H1 (cell line): ENCODE measurements around the gene FREM1. TPM values are rescaled to one million over a fixed set of nuclear protein-coding genes. Genes with fewer than 3 reads are reported as not detected.

Experiments used
- CTCF ChIA-PET: fragments of 300-600 bp; sonication (Branson Sonifier 250); formaldehyde crosslinking; loops from one replicate; lab custom pipeline; 2021; ENCODE audit not compliant: partially characterized antibody; lab: Charles Lee
- POLR2A ChIA-PET: fragments of 300-600 bp; sonication (Branson Sonifier 250); formaldehyde crosslinking; loops from one replicate; lab custom pipeline; 2021; ENCODE audit warnings: inconsistent platforms; ENCODE audit not compliant: partially characterized antibody; lab: Charles Lee
- DNase-seq, 2 experiments: peaks; one replicate each; pipeline versions ENCODE4 v3.0.0 to v3.0.0-alpha.2; 2010 to 2022; ENCODE audit warnings: low spot score in 2 of 2, low read depth in 1 of 2, mixed read lengths in 1 of 2
- FAIRE-seq: peaks from 2 replicates; lab custom pipeline; 2011; peaks lifted over from hg19 to GRCh38; lab: Jason Lieb, UNC
- H2AFZ ChIP-seq: 2 replicates; pipeline ENCODE4 v1.8.1; 2012; ENCODE audit warnings: low read length, inconsistent platforms
- H2AK5ac ChIP-seq: 2 replicates; pipeline ENCODE4 v1.6.1; 2013; ENCODE audit warnings: low read depth, low read length
- H2BK120ac ChIP-seq: replicated peaks from 2 replicates; pipeline ENCODE3; 2013; ENCODE audit warnings: low read depth, low read length, inconsistent platforms
- H2BK12ac ChIP-seq: 2 replicates; pipeline ENCODE4 v1.6.1; 2013; ENCODE audit warnings: low read depth, low read length
- H2BK15ac ChIP-seq: 2 replicates; pipeline ENCODE4 v1.6.1; 2013; ENCODE audit warnings: low read length
- H2BK20ac ChIP-seq: 2 replicates; pipeline ENCODE4 v1.6.1; 2013; ENCODE audit warnings: low read length
- H2BK5ac ChIP-seq: 2 replicates; pipeline ENCODE4 v1.6.1; 2013; ENCODE audit warnings: low read depth, low read length
- H3K14ac ChIP-seq: 2 replicates; pipeline ENCODE4 v1.6.1; 2013; ENCODE audit warnings: inconsistent platforms; ENCODE audit not compliant: insufficient read length
- H3K18ac ChIP-seq: 2 replicates; pipeline ENCODE4 v1.6.1; 2013; ENCODE audit warnings: low read length; ENCODE audit errors: extremely low read depth
- H3K23ac ChIP-seq: 2 replicates; pipeline ENCODE4 v1.6.1; 2013; ENCODE audit warnings: inconsistent platforms; ENCODE audit not compliant: insufficient read length
- H3K23me2 ChIP-seq: 2 replicates; pipeline ENCODE4 v1.6.1; 2013; ENCODE audit warnings: low read depth, low read length
- H3K27ac ChIP-seq: 2 replicates; pipeline ENCODE4 v1.6.1; 2011; ENCODE audit warnings: low read depth, low read length, inconsistent platforms
- H3K27me3 ChIP-seq, 4 experiments: replicated peaks in 1 of 4; 1 replicate in 1 of 4; 2 replicates in 3 of 4; pipeline versions ENCODE4 v1.6.1 to v1.8.1; 2011 to 2013; ENCODE audit warnings: low read length in 3 of 4, mild to moderate bottlenecking in 3 of 4, inconsistent platforms in 2 of 4, mixed read lengths in 2 of 4, moderate library complexity in 1 of 4; ENCODE audit not compliant: control insufficient read depth in 3 of 4, insufficient read depth in 3 of 4; ENCODE audit errors: extremely low read depth in 1 of 4
- H3K36me3 ChIP-seq, 4 experiments: 2 replicates each; pipeline versions ENCODE4 v1.6.1 to v1.8.1; 2011 to 2013; ENCODE audit warnings: mild to moderate bottlenecking in 4 of 4, low read length in 3 of 4, moderate library complexity in 2 of 4, control low read depth in 1 of 4, inconsistent platforms in 1 of 4; ENCODE audit not compliant: insufficient read depth in 4 of 4, control insufficient read depth in 2 of 4
- H3K4ac ChIP-seq: replicated peaks from 2 replicates; pipeline ENCODE3; 2013; ENCODE audit warnings: low read length, low read depth, mixed read lengths, inconsistent platforms; ENCODE audit not compliant: insufficient read length
- H3K4me1 ChIP-seq, 4 experiments: replicated peaks in 1 of 4; 1 replicate in 1 of 4; 2 replicates in 3 of 4; pipeline versions ENCODE4 v1.6.1 to v1.8.1; 2011 to 2013; ENCODE audit warnings: low read length in 3 of 4, inconsistent platforms in 2 of 4, mixed read lengths in 1 of 4; ENCODE audit not compliant: insufficient read depth in 4 of 4, control insufficient read depth in 3 of 4
- H3K4me2 ChIP-seq, 2 experiments: 2 replicates each; pipeline versions ENCODE4 v1.6.1 to v1.8.1; 2011 to 2013; ENCODE audit warnings: low read depth in 2 of 2, low read length in 2 of 2, control low read depth in 1 of 2, inconsistent platforms in 1 of 2, mild to moderate bottlenecking in 1 of 2; ENCODE audit not compliant: insufficient read depth in 1 of 2
- H3K4me3 ChIP-seq, 4 experiments: fragments of 200-600, 300-600 bp in 1 of 4; sonication (generic), shearing (Covaris generic), sonication (Bioruptor Twin) in 1 of 4; 2 replicates each; pipeline versions ENCODE4 v1.5.1 to v1.8.1; 2011 to 2016; ENCODE audit warnings: low read length in 4 of 4, low read depth in 3 of 4, control low read depth in 2 of 4, inconsistent platforms in 2 of 4, mild to moderate bottlenecking in 2 of 4, mixed read lengths in 1 of 4, moderate library complexity in 1 of 4; ENCODE audit not compliant: insufficient read depth in 2 of 4; ENCODE audit errors: extremely low read depth in 1 of 4
- H3K56ac ChIP-seq: replicated peaks from 2 replicates; pipeline ENCODE3; 2013; ENCODE audit warnings: low read depth, mild to moderate bottlenecking, mixed read lengths, low read length, inconsistent platforms; ENCODE audit not compliant: insufficient read length
- H3K79me1 ChIP-seq: 2 replicates; pipeline ENCODE4 v1.6.1; 2013; ENCODE audit warnings: low read depth, low read length, control low read depth
- H3K79me2 ChIP-seq, 2 experiments: 2 replicates each; pipeline versions ENCODE4 v1.6.1 to v1.8.1; 2012 to 2013; ENCODE audit warnings: low read length in 2 of 2, mild to moderate bottlenecking in 2 of 2, inconsistent platforms in 1 of 2; ENCODE audit not compliant: insufficient read depth in 2 of 2, control insufficient read depth in 1 of 2
- H3K9ac ChIP-seq, 4 experiments: replicated peaks in 1 of 4; 1 replicate in 1 of 4; 2 replicates in 3 of 4; pipeline versions ENCODE4 v1.6.1 to v1.8.1; 2011 to 2013; ENCODE audit warnings: low read depth in 3 of 4, low read length in 3 of 4, control low read depth in 2 of 4, mild to moderate bottlenecking in 2 of 4, moderate library complexity in 2 of 4, inconsistent platforms in 1 of 4; ENCODE audit errors: extremely low read depth in 1 of 4
- H3K9me3 ChIP-seq, 2 experiments: 2 replicates each; pipeline versions ENCODE4 v1.6.1 to v1.8.1; 2012 to 2013; ENCODE audit warnings: mild to moderate bottlenecking in 2 of 2, moderate library complexity in 2 of 2, control low read depth in 1 of 2, inconsistent platforms in 1 of 2, low read depth in 1 of 2, low read length in 1 of 2, mixed read lengths in 1 of 2; ENCODE audit not compliant: insufficient read depth in 2 of 2
- H4K20me1 ChIP-seq, 2 experiments: replicated peaks in 1 of 2; 2 replicates each; pipeline versions ENCODE3 to v1.8.1; 2011 to 2013; ENCODE audit warnings: inconsistent platforms in 2 of 2, low read length in 2 of 2, mild to moderate bottlenecking in 1 of 2; ENCODE audit not compliant: insufficient read depth in 2 of 2, control insufficient read depth in 1 of 2
- H4K5ac ChIP-seq: 2 replicates; pipeline ENCODE4 v1.6.1; 2013; ENCODE audit warnings: low read length, low read depth, mixed read lengths, inconsistent platforms; ENCODE audit not compliant: insufficient read length
- H4K8ac ChIP-seq: 2 replicates; pipeline ENCODE4 v1.8.0; 2013; ENCODE audit warnings: mild to moderate bottlenecking, moderate library complexity, low read length, inconsistent platforms; ENCODE audit not compliant: insufficient read depth; ENCODE audit errors: extremely low read depth
- H4K91ac ChIP-seq: replicated peaks from 2 replicates; pipeline ENCODE3; 2013; ENCODE audit warnings: low read length, mixed read lengths, inconsistent platforms; ENCODE audit not compliant: insufficient read length
- ASH2L ChIP-seq: fragments of 200-600, 300-600 bp; sonication (generic); IDR thresholded peaks from one replicate; pipeline ENCODE4 v1.7.1; 2017; ENCODE audit warnings: low read length
- CBX5 ChIP-seq: fragments of 300-800, 300-1000 bp; sonication (generic); IDR thresholded peaks from 2 replicates; pipeline ENCODE4 v1.7.1; 2016; ENCODE audit warnings: antibody characterized with exemption, low read length, low read depth
- RFX5 ChIP-seq: IDR thresholded peaks from 2 replicates; pipeline ENCODE4 v1.6.1; 2011; ENCODE audit warnings: low read depth, low read length, improper control_type of control experiment, borderline replicate concordance
- RNF2 ChIP-seq: fragments of 200-900, 300-1000 bp; sonication (generic); IDR thresholded peaks from 2 replicates; pipeline ENCODE4 v1.7.1; 2016; ENCODE audit warnings: borderline replicate concordance, low read depth, mild to moderate bottlenecking, antibody characterized with exemption, low read length; ENCODE audit not compliant: poor library complexity, severe bottlenecking; ENCODE audit errors: missing control alignments
- RXRA ChIP-seq: IDR thresholded peaks from 2 replicates; pipeline ENCODE4 v1.6.1; 2011; ENCODE audit warnings: low read depth, mild to moderate bottlenecking, low read length, moderate library complexity; ENCODE audit not compliant: insufficient read depth
- SIN3A ChIP-seq, 2 experiments: IDR thresholded peaks in 1 of 2; conservative IDR thresholded peaks in 1 of 2; 2 replicates each; pipeline ENCODE4 v1.6.1; 2011 to 2012; ENCODE audit warnings: low read length in 2 of 2, improper control_type of control experiment in 1 of 2, low read depth in 1 of 2, mild to moderate bottlenecking in 1 of 2
- TAF7 ChIP-seq: optimal IDR thresholded peaks from 2 replicates; pipeline ENCODE3; 2011; ENCODE audit warnings: low read depth, mild to moderate bottlenecking, inconsistent platforms, low read length, moderate library complexity, borderline replicate concordance
- USF2 ChIP-seq: IDR thresholded peaks from 2 replicates; pipeline ENCODE4 v1.6.1; 2011; ENCODE audit warnings: low read length, improper control_type of control experiment
- WGBS, 2 experiments: shearing (Covaris generic) in 1 of 2; methylation state at CpG; one replicate each; pipeline versions ENCODE4 v1.1.6 to v1.1.7; 2013 to 2015; ENCODE audit warnings: low lambda C conversion rate in 2 of 2, mixed read lengths in 2 of 2, inconsistent platforms in 1 of 2, low coverage in 1 of 2, missing lambda C conversion rate in 1 of 2; ENCODE audit not compliant: insufficient replicate concordance in 2 of 2, insufficient coverage in 1 of 2, insufficient read length in 1 of 2; ENCODE audit errors: extremely low coverage in 1 of 2, missing lambda C conversion rate in 1 of 2; 5-methylcytosine and 5-hydroxymethylcytosine counted together
- polyA plus RNA-seq, 7 experiments: library from polyadenylated mRNA; depleted of rRNA in 3 of 7; stranded (reverse) in 5 of 7; unstranded in 2 of 7; fragments of >200 nt in 5 of 7; fragments of 200-250 nt in 2 of 7; gene quantifications; 1 replicate in 5 of 7; 2 replicates in 1 of 7; 4 replicates in 1 of 7; pipeline versions ENCODE4 v1.2.1 to v1.2.3, GENCODE V29; 2011 to 2013; ENCODE audit warnings: missing spikeins in 2 of 7, mixed read lengths in 2 of 7
- total RNA-seq: library from RNA; stranded (reverse); fragmentation: NEBNext Ultra II Directional; extraction: Animal tissue kit (Norgen Biotek cat#: 25700); gene quantifications from 2 replicates; pipeline ENCODE4 v1.2.1, GENCODE V29; 2021

FREM1 gene
- total and polyA plus RNA-seq, 2 of the 8 experiments (the other 6 are each of a cell fraction or from before 2014, with no cell fraction given): 2.6 to 3.1 TPM

DNA sequence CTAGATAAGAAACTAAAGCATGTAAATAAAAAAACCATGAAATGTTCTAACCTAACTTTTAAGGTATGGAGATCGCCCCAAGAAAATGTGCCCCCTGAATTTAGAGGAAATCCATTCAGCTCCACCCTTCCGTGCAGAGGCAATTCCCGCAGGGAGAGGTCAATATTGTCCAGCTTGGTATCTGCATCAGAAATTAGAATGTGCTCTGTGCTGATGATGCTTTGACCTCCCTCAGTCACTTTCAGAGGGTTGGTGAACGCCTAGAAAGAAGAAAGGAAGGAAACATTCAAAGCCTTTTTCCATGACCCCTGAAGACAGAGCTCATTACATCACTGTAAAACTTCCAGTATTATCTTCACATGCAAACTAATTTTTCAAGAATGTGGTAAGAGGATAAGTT is 91.0 kb downstream of the FREM1 start:
- TF ChIP-seq RNF2 (no peak), CBX5 (no peak), ASH2L (no peak), RXRA (no peak), USF2 (no peak), TAF7 (no peak), SIN3A (conservative IDR thresholded peaks at IDR 0.05 in 1 of 2, IDR thresholded peaks at IDR 0.05 in 1 of 2; ENCODE audit: low read depth in 1 of 2, low read length in 2 of 2) (no peak), RFX5 (no peak)
- no peak overlapping the region for H2BK15ac ChIP-seq
- no peaks in the 10 kb centered on the region for H3K79me2 ChIP-seq
- H2AFZ ChIP-seq: no peak overlapping the region
- H4K8ac ChIP-seq: no peak overlapping the region
- H3K9ac ChIP-seq: no peak overlapping the region
- no peak for FAIRE-seq
- H3K4me1 ChIP-seq: no peaks in the 10 kb centered on the region
- H3K27me3 ChIP-seq: no peaks in the 10 kb centered on the region
- WGBS, 2 experiments: 89% methylated on average over 4 of the region's 4 CpGs; no CpG with 5 or more reads in 1 of the 2 experiments
- CTCF ChIA-PET: interaction anchor here (0.6 to 1.5 kb wide), 3 partner anchors 14 to 37 kb away, joined by 3 to 4 read pairs (median 4); no protein-coding TSS in a partner anchor
- H2BK120ac ChIP-seq: no peak overlapping the region
- no peaks in the 10 kb centered on the region for H3K9me3 ChIP-seq
- H3K79me1 ChIP-seq: no peaks in the 10 kb centered on the region
- no peak overlapping the region for H2BK12ac ChIP-seq
- no peak for DNase-seq
- H3K23ac ChIP-seq: no peak overlapping the region
- H3K23me2 ChIP-seq: no peaks in the 10 kb centered on the region
- H2BK5ac ChIP-seq: no peak overlapping the region
- H3K4me3 ChIP-seq: no peak overlapping the region
- POLR2A ChIA-PET: no interaction called here
- H2BK20ac ChIP-seq: no peak overlapping the region
- H3K56ac ChIP-seq: no peak overlapping the region
- no peak overlapping the region for H3K18ac ChIP-seq
- H4K5ac ChIP-seq: no peak overlapping the region
- H2AK5ac ChIP-seq: no peak overlapping the region
- H4K91ac ChIP-seq: no peak overlapping the region
- H3K36me3 ChIP-seq: no peaks in the 10 kb centered on the region; a peak in 1 of 8 replicates
- H3K27ac ChIP-seq: no peak overlapping the region
- H3K4ac ChIP-seq: no peak overlapping the region
- H3K4me2 ChIP-seq: no peak overlapping the region
- no peak overlapping the region for H3K14ac ChIP-seq
- no peaks in the 10 kb centered on the region for H4K20me1 ChIP-seq
